Adrenal gland (tissue), 5 donors: Measurements from ENCODE around the gene P4HA2.

Source experiments
- POLR2A ChIP-seq, 2 donors: fragments of 450-650 bp; IDR thresholded peaks; one replicate each; pipeline ENCODE4 v1.6.1; 2017; ENCODE audit warnings: antibody characterized with exemption in 2 of 2, mild to moderate bottlenecking in 2 of 2, moderate library complexity in 1 of 2
- TF ChIP-seq, protein P1 (sequence below), 6 experiments: fragments of 450-650 bp in 4 of 6; fragments of 200-600 bp in 2 of 6; sonication (generic) in 1 of 6; IDR thresholded peaks; 1 replicate in 5 of 6; 2 replicates in 1 of 6; pipeline versions ENCODE4 v1.5.1 to v1.8.0; 2016 to 2021; ENCODE audit warnings: antibody characterized with exemption in 6 of 6, mild to moderate bottlenecking in 2 of 6, moderate library complexity in 1 of 6
- donor health status: DM: no; HTN: no; CAD: no.

DNA sequence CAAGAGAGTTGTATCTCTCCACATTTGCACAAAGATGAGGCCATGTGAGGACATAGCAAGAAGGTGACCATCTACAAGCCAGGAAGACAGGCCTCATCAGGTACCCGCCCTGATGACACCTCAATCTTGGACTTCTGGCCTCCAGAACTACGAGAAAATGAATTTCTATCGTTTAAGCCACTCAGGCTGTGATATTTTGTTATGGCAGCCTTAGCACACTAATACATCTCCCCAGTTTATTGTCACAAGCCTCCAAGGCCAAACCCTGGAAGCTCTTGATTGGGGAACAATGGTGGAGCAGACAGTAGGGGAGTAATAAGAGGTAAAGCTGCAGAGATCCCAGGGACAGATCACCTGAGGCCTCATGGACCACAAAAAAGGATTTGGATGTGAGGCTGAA is 7.7 kb upstream of the P4HA2 start:
- TF ChIP-seq, protein P1, sequence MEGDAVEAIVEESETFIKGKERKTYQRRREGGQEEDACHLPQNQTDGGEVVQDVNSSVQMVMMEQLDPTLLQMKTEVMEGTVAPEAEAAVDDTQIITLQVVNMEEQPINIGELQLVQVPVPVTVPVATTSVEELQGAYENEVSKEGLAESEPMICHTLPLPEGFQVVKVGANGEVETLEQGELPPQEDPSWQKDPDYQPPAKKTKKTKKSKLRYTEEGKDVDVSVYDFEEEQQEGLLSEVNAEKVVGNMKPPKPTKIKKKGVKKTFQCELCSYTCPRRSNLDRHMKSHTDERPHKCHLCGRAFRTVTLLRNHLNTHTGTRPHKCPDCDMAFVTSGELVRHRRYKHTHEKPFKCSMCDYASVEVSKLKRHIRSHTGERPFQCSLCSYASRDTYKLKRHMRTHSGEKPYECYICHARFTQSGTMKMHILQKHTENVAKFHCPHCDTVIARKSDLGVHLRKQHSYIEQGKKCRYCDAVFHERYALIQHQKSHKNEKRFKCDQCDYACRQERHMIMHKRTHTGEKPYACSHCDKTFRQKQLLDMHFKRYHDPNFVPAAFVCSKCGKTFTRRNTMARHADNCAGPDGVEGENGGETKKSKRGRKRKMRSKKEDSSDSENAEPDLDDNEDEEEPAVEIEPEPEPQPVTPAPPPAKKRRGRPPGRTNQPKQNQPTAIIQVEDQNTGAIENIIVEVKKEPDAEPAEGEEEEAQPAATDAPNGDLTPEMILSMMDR (IDR thresholded peaks at IDR 0.05) = no peak
- no peak for TF ChIP-seq POLR2A (IDR thresholded peaks at IDR 0.05)
